Endothelial cell of umbilical vein (primary cell): ENCODE data around the gene UBA6. TPM values are rescaled to one million over a fixed set of nuclear protein-coding genes. Genes with fewer than 3 reads are reported as not detected.

Source experiments
- BruUV-seq: library from RNA; stranded (reverse); fragments of 400-500 nt; replicated peaks from 2 replicates; lab custom pipeline; 2021; lab: Mats Ljungman, UMichigan
- CTCF ChIA-PET: fragments of 300-600, 350-600 bp; sonication (Branson Sonifier 250); formaldehyde crosslinking; loops from one replicate; lab custom pipeline; 2021; ENCODE audit warnings: antibody characterized with exemption, inconsistent platforms; lab: Charles Lee
- POLR2A ChIA-PET: fragments of 300-600, 350-600 bp; sonication (Branson Sonifier 250); formaldehyde crosslinking; loops from one replicate; lab custom pipeline; 2021; ENCODE audit warnings: antibody characterized with exemption, inconsistent platforms; lab: Charles Lee
- DNase-seq: peaks from one replicate; pipeline ENCODE4 v3.0.0-alpha.2; 2011; ENCODE audit warnings: low read depth, low spot score
- FAIRE-seq: peaks from 2 replicates; lab custom pipeline; 2011; peaks lifted over from hg19 to GRCh38; lab: Jason Lieb, UNC
- H2AFZ ChIP-seq: 2 replicates; pipeline ENCODE4 v1.6.0; 2012; ENCODE audit warnings: low read depth, low read length, control low read depth, inconsistent platforms
- H3K27ac ChIP-seq: 2 replicates; pipeline ENCODE4 v1.5.1; 2011; ENCODE audit warnings: low read depth, mild to moderate bottlenecking, control low read depth, low read length, moderate library complexity; ENCODE audit not compliant: insufficient read depth
- H3K27me3 ChIP-seq, 2 experiments: 2 replicates each; pipeline versions ENCODE4 v1.6.0 to v1.6.1; 2011; ENCODE audit warnings: low read length in 2 of 2, mixed read lengths in 1 of 2; ENCODE audit not compliant: control insufficient read depth in 2 of 2, insufficient read depth in 2 of 2
- H3K36me3 ChIP-seq, 2 experiments: 2 replicates in 1 of 2; 3 replicates in 1 of 2; pipeline ENCODE4 v1.5.1; 2011; ENCODE audit warnings: low read length in 2 of 2, mild to moderate bottlenecking in 1 of 2, moderate library complexity in 1 of 2; ENCODE audit not compliant: control insufficient read depth in 2 of 2, insufficient read depth in 2 of 2; ENCODE audit errors: extremely low read depth in 1 of 2
- H3K4me1 ChIP-seq: 3 replicates; pipeline ENCODE4 v1.5.1; 2011; ENCODE audit warnings: mild to moderate bottlenecking, low read length; ENCODE audit not compliant: control insufficient read depth, insufficient read depth; ENCODE audit errors: extremely low read depth
- H3K4me2 ChIP-seq: 2 replicates; pipeline ENCODE4 v1.6.1; 2011; ENCODE audit warnings: low read length, control low read depth, mixed read lengths; ENCODE audit not compliant: insufficient read depth
- H3K4me3 ChIP-seq, 3 experiments: fragments of 200-600 bp in 1 of 3; sonication (generic), shearing (Covaris generic) in 1 of 3; replicated peaks in 1 of 3; 2 replicates each; pipeline ENCODE4 v1.5.1; 2011 to 2016; ENCODE audit warnings: control low read depth in 3 of 3, low read length in 3 of 3, mild to moderate bottlenecking in 2 of 3, inconsistent platforms in 1 of 3, low read depth in 1 of 3, moderate library complexity in 1 of 3; ENCODE audit not compliant: insufficient read depth in 1 of 3
- H3K79me2 ChIP-seq: 2 replicates; pipeline ENCODE4 v1.6.0; 2012; ENCODE audit warnings: low read length, inconsistent platforms; ENCODE audit not compliant: control insufficient read depth, insufficient read depth
- H3K9ac ChIP-seq: replicated peaks from 2 replicates; pipeline ENCODE3; 2011; ENCODE audit warnings: low read length, control low read depth; ENCODE audit not compliant: insufficient read depth; ENCODE audit errors: extremely low read depth
- H3K9me1 ChIP-seq: replicated peaks from 3 replicates; pipeline ENCODE4 v1.6.0; 2011; ENCODE audit warnings: mild to moderate bottlenecking, low read length; ENCODE audit not compliant: control insufficient read depth, insufficient read depth; ENCODE audit errors: extremely low read depth
- H3K9me3 ChIP-seq: replicated peaks from 2 replicates; pipeline ENCODE4 v1.5.1; 2012; ENCODE audit warnings: low read length, inconsistent platforms; ENCODE audit not compliant: control insufficient read depth, insufficient read depth
- H4K20me1 ChIP-seq: replicated peaks from 2 replicates; pipeline ENCODE3; 2011; ENCODE audit warnings: mild to moderate bottlenecking, low read length; ENCODE audit not compliant: control insufficient read depth, insufficient read depth; ENCODE audit errors: extremely low read depth
- FOS ChIP-seq: IDR thresholded peaks from 2 replicates; pipeline ENCODE4 v1.6.1; 2011; ENCODE audit warnings: mild to moderate bottlenecking, low read length, moderate library complexity, borderline replicate concordance; ENCODE audit not compliant: insufficient read depth
- GATA2 ChIP-seq: IDR thresholded peaks from 2 replicates; pipeline ENCODE4 v1.7.0; 2011; ENCODE audit warnings: low read depth, mild to moderate bottlenecking, moderate library complexity, mixed read lengths, low read length; ENCODE audit not compliant: insufficient read length, insufficient read depth
- JUN ChIP-seq: IDR thresholded peaks from 2 replicates; pipeline ENCODE4 v1.6.1; 2011; ENCODE audit warnings: borderline replicate concordance, low read depth; ENCODE audit not compliant: insufficient read length, insufficient read depth
- MAX ChIP-seq: IDR thresholded peaks from 2 replicates; pipeline ENCODE4 v1.6.1; 2011; ENCODE audit not compliant: insufficient read depth, insufficient read length
- MYC ChIP-seq: IDR thresholded peaks from one replicate; pipeline ENCODE4 v1.6.1; 2011; ENCODE audit warnings: mild to moderate bottlenecking, low read depth, low read length
- POLR2A ChIP-seq: IDR thresholded peaks from 2 replicates; pipeline ENCODE4 v1.6.1; 2012; ENCODE audit warnings: low read depth, mild to moderate bottlenecking, control low read depth, low read length
- POLR2AphosphoS5 ChIP-seq: IDR thresholded peaks from 2 replicates; pipeline ENCODE4 v1.6.1; 2012; ENCODE audit warnings: low read depth, mild to moderate bottlenecking, control low read depth, low read length, moderate library complexity; ENCODE audit not compliant: insufficient read depth
- dilution Hi-C: fragments of 300-500 bp; cut with MboI; formaldehyde crosslinking; loops from one replicate; pipeline ENCODE4 v1.15.0; 2019; ENCODE audit warnings: low sequenced_read_pairs; ENCODE audit not compliant: extremely low pct_ligation_motif_present
- intact Hi-C: fragments of 100-400 bp; cut with micrococcal nuclease; formaldehyde crosslinking; loops from one replicate; pipeline ENCODE4 v1.10.0; 2022
- polyA plus RNA-seq, 4 experiments: library from polyadenylated mRNA; depleted of rRNA in 3 of 4; stranded (reverse) in 3 of 4; unstranded in 1 of 4; fragments of >200 nt; gene quantifications; 2 replicates each; pipeline versions ENCODE4 v1.2.1 to v1.2.3, GENCODE V29; 2011 to 2012; ENCODE audit warnings: missing spikeins in 1 of 4
- total RNA-seq: library from RNA; stranded (reverse); gene quantifications from 2 replicates; pipeline ENCODE4 v1.2.3, GENCODE V29; 2021
- TF ChIP-seq, protein P1 (sequence below), 2 donors: IDR thresholded peaks; 1 replicate in 1 of 2; 2 replicates in 1 of 2; pipeline ENCODE4 v1.5.1; 2011; ENCODE audit warnings: low read length in 2 of 2, mild to moderate bottlenecking in 2 of 2, moderate library complexity in 2 of 2, control low read depth in 1 of 2, inconsistent platforms in 1 of 2, low read depth in 1 of 2; ENCODE audit not compliant: insufficient read depth in 1 of 2; ENCODE audit errors: extremely low read depth in 1 of 2

Gene UBA6
- total and polyA plus RNA-seq, 2 donors (not counting 3 experiments of a cell fraction or from before 2014, with no cell fraction given), result 30.9 to 96.4 TPM

DNA sequence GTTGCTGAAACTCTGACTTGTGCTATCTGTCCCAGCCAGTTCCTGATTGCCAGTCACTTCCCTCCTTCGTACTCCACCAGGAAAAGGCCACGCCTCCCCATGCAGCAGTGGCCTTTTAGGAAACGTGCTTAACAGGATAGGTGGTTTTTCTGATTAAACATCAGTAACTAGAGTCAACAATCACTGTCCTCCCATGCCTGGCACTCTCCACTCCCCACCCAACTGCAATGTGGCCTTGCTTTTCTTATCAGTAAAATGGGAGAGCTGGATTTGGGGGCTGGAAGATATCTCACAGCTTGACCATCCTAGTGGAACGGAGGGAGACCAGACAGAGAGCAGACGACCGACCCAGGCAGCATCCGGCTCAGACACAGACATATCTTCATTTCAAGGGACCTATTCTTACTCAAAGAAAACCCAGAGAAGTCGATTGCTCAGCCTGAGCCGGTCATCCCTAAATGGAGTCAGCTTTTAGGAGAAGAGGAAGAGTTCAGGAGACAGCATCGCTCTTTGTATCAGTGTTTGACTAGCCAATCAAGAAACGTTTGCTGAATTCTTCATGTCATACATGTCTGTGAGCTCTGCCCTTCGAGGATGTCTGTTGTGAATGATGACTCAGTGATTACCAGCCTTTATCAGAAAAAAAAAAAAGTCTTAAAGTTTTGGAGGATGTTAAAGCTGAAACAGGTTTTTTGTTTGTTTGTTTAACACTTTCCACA lies 12.7 kb upstream of the UBA6 start:
- no TSS peak for BruUV-seq
- Histone ChIP-seq H3K27me3 (no peaks in the 10 kb centered on the region), H3K4me2 (peak overlapping the region; percentile 43), H3K4me3 (no peak overlapping the region), H3K9ac (no peak overlapping the region), H3K79me2 (no peaks in the 10 kb centered on the region), H3K27ac (peak overlapping the region; percentile 69), H3K9me3 (no peaks in the 10 kb centered on the region), H3K9me1 (no peaks in the 10 kb centered on the region), H3K36me3 (no peaks in the 10 kb centered on the region), H4K20me1 (no peaks in the 10 kb centered on the region), H3K4me1 (peaks cover 14% of the 10 kb centered on the region), H2AFZ (peak overlapping the region; percentile 36)
- dilution Hi-C loops, result no loop called here
- FAIRE-seq, result peak; percentile 89
- no peak for TF ChIP-seq POLR2A
- TF ChIP-seq FOS, result peak; percentile 71
- peak; percentile 59 for DNase-seq
- ChIA-PET POLR2A (no interaction called here), CTCF (interaction anchor here (0.8 to 3.4 kb wide), 4 partner anchors 11 to 33 kb away, joined by 3 to 15 read pairs (median 3); partner anchors contain the start of gene UBA6)
- intact Hi-C loops, result no loop called here

DNA sequence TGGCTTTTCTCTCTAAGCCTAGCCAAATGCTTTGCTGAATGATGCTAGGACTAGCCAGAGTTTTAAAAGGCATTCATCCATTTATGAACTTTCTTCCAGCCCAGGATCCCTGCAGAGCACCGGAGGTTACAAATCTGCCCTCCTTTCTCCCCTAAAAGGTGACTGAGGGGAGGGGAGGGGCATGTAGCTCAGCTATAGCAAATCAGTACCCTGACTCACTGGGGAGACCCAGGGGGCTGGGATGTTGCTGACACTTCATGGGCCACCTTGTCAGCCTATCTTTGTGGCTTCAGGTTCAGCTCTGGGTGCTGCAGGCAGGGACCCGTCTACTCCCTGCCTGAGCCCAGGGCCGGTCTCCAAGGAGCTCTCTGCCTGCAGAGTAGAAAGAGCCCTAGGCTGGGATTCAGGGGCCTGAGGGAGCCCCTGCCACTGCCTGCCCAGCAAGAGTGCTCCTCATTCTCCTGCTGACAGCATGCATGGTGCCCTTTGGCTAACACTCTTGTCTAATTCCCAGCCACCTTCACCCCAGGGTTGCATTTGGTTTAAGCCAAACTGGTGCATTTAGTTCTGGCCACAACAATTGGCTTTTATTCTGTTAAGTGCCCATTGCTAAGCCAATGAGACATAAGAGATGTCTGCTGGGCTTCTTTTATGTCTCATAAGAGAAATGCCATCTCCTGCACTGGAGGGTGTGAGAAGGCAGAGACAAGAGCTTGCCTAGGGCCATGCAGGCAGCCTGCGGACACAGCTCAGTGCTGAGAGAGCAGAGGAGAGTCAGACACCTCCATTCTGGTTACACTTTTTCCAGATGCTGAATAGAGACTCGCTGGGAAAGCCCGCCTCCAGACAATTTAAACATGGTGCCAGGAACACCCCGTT lies 11.9 kb upstream of the UBA6 start:
- FAIRE-seq, result no peak
- CTCF ChIA-PET, result interaction anchor here (0.6 to 3.4 kb wide), 3 partner anchors 12 to 34 kb away, joined by 3 to 15 read pairs (median 3); partner anchors contain the start of gene UBA6
- H3K4me2 ChIP-seq, result no peak overlapping the region
- H3K36me3 ChIP-seq, result no peaks in the 10 kb centered on the region
- no peak overlapping the region for H3K4me3 ChIP-seq
- H3K9ac ChIP-seq, result no peak overlapping the region
- DNase-seq, result no peak
- dilution Hi-C loops (no loop called here), intact Hi-C loops (no loop called here)
- peak overlapping the region; percentile 69 for H3K27ac ChIP-seq
- no TSS peak for BruUV-seq
- peak overlapping the region; percentile 36 for H2AFZ ChIP-seq
- H3K4me1 ChIP-seq, result peaks cover 14% of the 10 kb centered on the region
- POLR2A ChIA-PET, result no interaction called here
- TF ChIP-seq GATA2 (no peak), POLR2A (no peak), MAX (no peak), POLR2AphosphoS5 (no peak), MYC (no peak), JUN (no peak)
- TF ChIP-seq, protein P1, sequence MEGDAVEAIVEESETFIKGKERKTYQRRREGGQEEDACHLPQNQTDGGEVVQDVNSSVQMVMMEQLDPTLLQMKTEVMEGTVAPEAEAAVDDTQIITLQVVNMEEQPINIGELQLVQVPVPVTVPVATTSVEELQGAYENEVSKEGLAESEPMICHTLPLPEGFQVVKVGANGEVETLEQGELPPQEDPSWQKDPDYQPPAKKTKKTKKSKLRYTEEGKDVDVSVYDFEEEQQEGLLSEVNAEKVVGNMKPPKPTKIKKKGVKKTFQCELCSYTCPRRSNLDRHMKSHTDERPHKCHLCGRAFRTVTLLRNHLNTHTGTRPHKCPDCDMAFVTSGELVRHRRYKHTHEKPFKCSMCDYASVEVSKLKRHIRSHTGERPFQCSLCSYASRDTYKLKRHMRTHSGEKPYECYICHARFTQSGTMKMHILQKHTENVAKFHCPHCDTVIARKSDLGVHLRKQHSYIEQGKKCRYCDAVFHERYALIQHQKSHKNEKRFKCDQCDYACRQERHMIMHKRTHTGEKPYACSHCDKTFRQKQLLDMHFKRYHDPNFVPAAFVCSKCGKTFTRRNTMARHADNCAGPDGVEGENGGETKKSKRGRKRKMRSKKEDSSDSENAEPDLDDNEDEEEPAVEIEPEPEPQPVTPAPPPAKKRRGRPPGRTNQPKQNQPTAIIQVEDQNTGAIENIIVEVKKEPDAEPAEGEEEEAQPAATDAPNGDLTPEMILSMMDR (IDR thresholded peaks at IDR 0.05; ENCODE audit: extremely low read depth in 1 of 2, insufficient read depth in 1 of 2, low read depth in 1 of 2, low read length in 2 of 2), result no peak
- no peaks in the 10 kb centered on the region for H3K9me3 ChIP-seq
- no peaks in the 10 kb centered on the region for H3K27me3 ChIP-seq
- no peaks in the 10 kb centered on the region for H3K79me2 ChIP-seq
- H3K9me1 ChIP-seq, result no peaks in the 10 kb centered on the region
- no peaks in the 10 kb centered on the region for H4K20me1 ChIP-seq
